ES-I3 (cell line): ENCODE data around the gene RRM2.
"Not testable (repeated sequence)": the region's sequence is repeated elsewhere in the genome, so short reads cannot be mapped to it uniquely, and the experiment has no call there.

Experiments
- H3K36me3 ChIP-seq: 2 replicates; pipeline ENCODE4 v1.6.1; 2013; ENCODE audit warnings: mild to moderate bottlenecking, low read length, control low read depth, moderate library complexity; ENCODE audit not compliant: insufficient read depth
- H3K4me1 ChIP-seq: 2 replicates; pipeline ENCODE4 v1.6.1; 2013; ENCODE audit warnings: mild to moderate bottlenecking, control low read depth, low read length; ENCODE audit not compliant: insufficient read depth
- H3K9ac ChIP-seq: 2 replicates; pipeline ENCODE4 v1.6.1; 2013; ENCODE audit warnings: low read depth, mild to moderate bottlenecking, low read length, moderate library complexity
- H3K9me3 ChIP-seq: 2 replicates; pipeline ENCODE4 v1.6.1; 2013; ENCODE audit warnings: mild to moderate bottlenecking, low read length, moderate library complexity; ENCODE audit not compliant: control insufficient read depth, insufficient read depth

RRM2 gene

GRCh38 chr2:10103179-10103578, 19.4 kb upstream of the RRM2 start:
- peaks cover 7% of the 10 kb centered on the region; the same call in 1 of the 2 replicates for H3K9me3 ChIP-seq
- no peak overlapping the region for H3K9ac ChIP-seq
- H3K36me3 ChIP-seq: no peaks in the 10 kb centered on the region
- H3K4me1 ChIP-seq: no peaks in the 10 kb centered on the region

GRCh38 chr2:10104906-10105305, 17.6 kb upstream of the RRM2 start:
- not testable (repeated sequence) for H3K4me1 ChIP-seq, H3K9ac ChIP-seq

GRCh38 chr2:10109311-10109710, 13.2 kb upstream of the RRM2 start:
- Histone ChIP-seq H3K4me1 (no peaks in the 10 kb centered on the region), H3K9me3 (peaks cover 7% of the 10 kb centered on the region; the same call in 1 of the 2 replicates), H3K9ac (no peak overlapping the region), H3K36me3 (no peaks in the 10 kb centered on the region)

More at GRCh38 chr2:10104906-10105305, 17.6 kb upstream of the RRM2 start:
- not testable (repeated sequence) for H3K36me3 ChIP-seq, H3K9me3 ChIP-seq

DNA sequence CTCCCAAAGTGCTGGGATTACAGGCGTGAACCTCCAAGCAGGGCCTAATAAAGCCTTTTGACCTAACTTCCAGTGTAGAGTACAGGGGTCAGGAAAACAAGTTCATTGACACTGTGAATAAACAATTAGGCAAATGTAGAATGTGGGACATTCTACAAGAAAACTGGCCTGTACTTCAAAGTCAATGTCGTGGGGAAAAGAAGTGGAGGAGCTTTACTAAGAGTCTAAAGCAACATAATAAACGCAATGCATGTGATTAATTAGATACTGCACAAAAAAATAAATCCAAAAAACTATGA, 3.6 kb upstream of the RRM2 start:
- no peak overlapping the region for H3K9ac ChIP-seq
- H3K4me1 ChIP-seq: no peaks in the 10 kb centered on the region
- H3K9me3 ChIP-seq: no peaks in the 10 kb centered on the region
- H3K36me3 ChIP-seq: no peaks in the 10 kb centered on the region

- no peaks in the 10 kb centered on the region for H3K9me3 ChIP-seq
- peaks cover under 1% of the 10 kb centered on the region; the same call in 1 of the 2 replicates for H3K36me3 ChIP-seq
- peak overlapping the region; percentile 76; the same call in 1 of the 2 replicates for H3K9ac ChIP-seq
- H3K4me1 ChIP-seq: peaks cover under 1% of the 10 kb centered on the region; the same call in 1 of the 2 replicates
Measured at GRCh38 chr2:10119601-10120157, 2.9 kb upstream of the RRM2 start.

DNA sequence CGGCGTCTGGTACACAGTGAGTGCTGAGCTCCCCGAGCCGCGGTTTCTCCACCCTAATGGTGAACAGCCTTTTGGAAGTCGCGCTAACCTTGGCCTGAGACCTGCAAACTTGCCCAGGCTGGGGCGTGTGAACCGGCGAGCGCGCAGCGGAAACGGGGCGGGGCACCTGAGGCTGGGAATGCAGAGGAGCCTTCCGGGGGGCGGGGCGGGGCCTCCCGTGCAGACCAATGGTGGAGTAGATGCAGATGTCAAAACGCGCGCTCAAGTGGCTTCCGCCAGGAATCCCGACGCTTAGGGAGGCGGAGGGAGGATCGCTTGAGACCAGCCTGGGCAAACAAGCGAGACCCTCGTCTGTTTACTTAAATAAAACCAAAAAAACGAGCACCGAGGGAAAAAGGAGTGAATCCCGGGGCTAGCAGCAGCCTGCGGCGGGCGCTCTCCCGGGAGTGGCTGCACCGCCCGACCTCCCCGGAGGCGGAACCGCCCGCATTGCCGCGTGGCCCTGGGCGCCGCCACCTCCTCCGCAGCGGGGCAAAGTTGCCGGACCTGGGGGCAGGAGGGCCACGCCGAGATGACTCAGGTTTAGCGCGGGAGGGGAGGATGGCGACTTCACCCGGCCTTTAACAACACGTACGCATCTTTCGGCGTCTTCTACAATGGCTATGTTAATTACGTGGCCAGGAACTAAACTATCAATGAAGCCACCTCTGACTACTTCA, 2.2 kb upstream of the RRM2 start:
- H3K9me3 ChIP-seq: no peaks in the 10 kb centered on the region
- H3K4me1 ChIP-seq: peaks cover 3% of the 10 kb centered on the region; the same call in 1 of the 2 replicates
- H3K36me3 ChIP-seq: peaks cover 6% of the 10 kb centered on the region; the same call in 1 of the 2 replicates
- H3K9ac ChIP-seq: peak overlapping the region; percentile 76

GRCh38 chr2:10120877-10121574, 1.5 kb upstream of the RRM2 start:
- Histone ChIP-seq H3K9me3 (no peaks in the 10 kb centered on the region), H3K4me1 (peaks cover 3% of the 10 kb centered on the region; the same call in 1 of the 2 replicates), H3K36me3 (peaks cover 11% of the 10 kb centered on the region; the same call in 1 of the 2 replicates), H3K9ac (peak overlapping the region; percentile 76)

DNA sequence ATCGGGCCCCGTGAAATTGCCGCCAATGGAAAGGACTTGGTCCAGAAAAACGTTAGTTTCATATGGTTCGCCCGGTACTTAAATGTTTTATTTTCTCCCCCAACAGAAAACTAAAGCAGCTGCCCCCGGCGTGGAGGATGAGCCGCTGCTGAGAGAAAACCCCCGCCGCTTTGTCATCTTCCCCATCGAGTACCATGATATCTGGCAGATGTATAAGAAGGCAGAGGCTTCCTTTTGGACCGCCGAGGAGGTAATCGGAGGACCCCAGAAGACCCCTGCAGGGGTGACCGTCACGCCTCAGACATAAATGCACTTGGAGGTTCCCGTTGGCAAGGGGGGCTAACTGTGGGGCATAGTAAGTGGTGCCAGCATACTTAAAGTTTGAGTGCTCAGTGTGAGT, 742 bp downstream of the RRM2 start:
- Histone ChIP-seq H3K4me1 (peaks cover 3% of the 10 kb centered on the region; the same call in 1 of the 2 replicates), H3K9me3 (no peaks in the 10 kb centered on the region), H3K9ac (peak overlapping the region; percentile 76), H3K36me3 (peaks cover 25% of the 10 kb centered on the region)

DNA sequence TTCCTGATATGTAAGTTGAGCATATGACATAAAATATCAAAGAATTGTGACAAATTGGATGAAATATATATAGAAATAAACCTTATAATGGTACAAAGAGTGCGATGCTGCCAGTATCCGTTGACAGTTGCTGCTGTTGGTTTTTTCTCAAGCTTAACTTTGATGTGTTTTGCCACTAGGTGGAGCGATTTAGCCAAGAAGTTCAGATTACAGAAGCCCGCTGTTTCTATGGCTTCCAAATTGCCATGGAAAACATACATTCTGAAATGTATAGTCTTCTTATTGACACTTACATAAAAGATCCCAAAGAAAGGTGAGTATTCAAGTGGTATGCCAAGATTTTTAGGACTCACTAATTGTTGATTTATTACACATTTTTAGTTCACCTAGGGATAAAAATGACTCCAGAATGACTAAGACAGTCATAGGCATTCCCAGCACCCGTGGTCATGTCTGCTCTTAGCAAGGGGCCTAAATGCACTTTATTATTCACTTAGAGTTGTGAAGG, 2.1 kb downstream of the RRM2 start:
- H3K36me3 ChIP-seq: peaks cover 38% of the 10 kb centered on the region
- no peaks in the 10 kb centered on the region for H3K9me3 ChIP-seq
- no peak overlapping the region; the same call in 1 of the 2 replicates for H3K9ac ChIP-seq
- H3K4me1 ChIP-seq: peaks cover 3% of the 10 kb centered on the region; the same call in 1 of the 2 replicates

DNA sequence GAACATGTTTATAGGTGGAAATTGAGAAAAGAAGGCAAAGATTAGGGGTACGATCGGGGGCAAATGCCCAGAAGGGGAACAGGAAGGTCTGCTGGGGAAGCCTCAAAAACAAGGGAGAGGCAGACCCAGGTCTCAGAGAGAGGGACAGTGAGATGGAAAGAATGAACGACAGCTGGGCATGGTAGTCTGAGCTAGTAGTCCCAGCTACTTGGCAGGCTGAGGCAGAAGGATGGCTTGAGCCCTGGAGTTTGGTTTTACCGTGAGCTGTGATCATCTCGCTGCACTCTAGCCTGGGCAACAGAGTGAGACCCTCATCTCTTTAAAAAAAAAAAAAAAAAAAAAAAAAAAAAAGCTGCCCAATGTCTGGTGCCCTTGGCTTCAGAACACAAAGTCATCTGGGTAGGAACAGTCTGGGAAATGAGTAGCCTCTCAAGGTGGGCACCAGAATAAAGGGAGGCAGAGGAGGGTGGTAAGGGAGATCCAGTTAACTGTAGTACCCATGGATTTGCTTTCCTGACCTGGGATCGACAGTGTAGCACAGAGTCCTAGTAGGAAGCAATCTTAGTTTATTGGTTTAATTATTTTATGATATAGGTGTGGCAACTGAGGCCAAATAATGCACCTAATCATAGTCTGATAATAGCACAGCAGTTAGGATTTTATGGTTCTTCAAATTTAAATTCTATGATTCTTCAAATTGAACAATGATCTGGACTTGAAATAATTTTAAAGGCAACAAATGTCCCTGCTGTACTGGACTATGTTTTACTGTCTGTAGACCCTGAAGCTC, 3.5 kb downstream of the RRM2 start:
- H3K9ac ChIP-seq: no peak overlapping the region
- H3K4me1 ChIP-seq: peaks cover 3% of the 10 kb centered on the region; the same call in 1 of the 2 replicates
- peaks cover 40% of the 10 kb centered on the region for H3K36me3 ChIP-seq
- no peaks in the 10 kb centered on the region for H3K9me3 ChIP-seq

DNA sequence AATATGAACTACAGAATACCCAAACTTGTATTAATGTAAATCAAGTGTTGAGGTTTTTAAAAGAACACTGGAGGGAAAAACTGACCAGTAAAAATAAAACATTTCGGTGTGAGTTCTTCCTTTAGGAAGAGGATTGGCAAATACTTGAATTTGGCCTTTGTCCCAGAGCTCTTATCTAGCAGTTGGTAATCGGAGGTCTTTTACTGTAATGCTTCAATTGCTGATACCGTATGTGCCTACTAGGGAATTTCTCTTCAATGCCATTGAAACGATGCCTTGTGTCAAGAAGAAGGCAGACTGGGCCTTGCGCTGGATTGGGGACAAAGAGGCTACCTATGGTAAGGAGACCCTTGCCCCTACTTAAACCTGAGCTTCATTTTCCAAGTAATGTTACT, 4.1 kb downstream of the RRM2 start:
- Histone ChIP-seq H3K4me1 (peaks cover 3% of the 10 kb centered on the region; the same call in 1 of the 2 replicates), H3K9ac (no peak overlapping the region), H3K9me3 (no peaks in the 10 kb centered on the region), H3K36me3 (peaks cover 40% of the 10 kb centered on the region)

- Histone ChIP-seq H3K9ac (no peak overlapping the region), H3K36me3 (peaks cover 40% of the 10 kb centered on the region), H3K9me3 (no peaks in the 10 kb centered on the region), H3K4me1 (peaks cover 6% of the 10 kb centered on the region; the same call in 1 of the 2 replicates)
Measured at GRCh38 chr2:10128420-10128819, 5.9 kb downstream of the RRM2 start.

DNA sequence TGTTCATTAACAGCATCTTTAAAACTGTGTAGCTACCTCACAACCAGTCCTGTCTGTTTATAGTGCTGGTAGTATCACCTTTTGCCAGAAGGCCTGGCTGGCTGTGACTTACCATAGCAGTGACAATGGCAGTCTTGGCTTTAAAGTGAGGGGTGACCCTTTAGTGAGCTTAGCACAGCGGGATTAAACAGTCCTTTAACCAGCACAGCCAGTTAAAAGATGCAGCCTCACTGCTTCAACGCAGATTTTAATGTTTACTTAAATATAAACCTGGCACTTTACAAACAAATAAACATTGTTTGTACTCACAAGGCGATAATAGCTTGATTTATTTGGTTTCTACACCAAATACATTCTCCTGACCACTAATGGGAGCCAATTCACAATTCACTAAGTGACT, 7.0 kb downstream of the RRM2 start:
- Histone ChIP-seq H3K9ac (no peak overlapping the region), H3K9me3 (no peaks in the 10 kb centered on the region), H3K36me3 (peaks cover 40% of the 10 kb centered on the region), H3K4me1 (peaks cover 6% of the 10 kb centered on the region; the same call in 1 of the 2 replicates)

GRCh38 chr2:10132043-10132575, 9.6 kb downstream of the RRM2 start:
- H3K9ac ChIP-seq: no peak overlapping the region
- H3K36me3 ChIP-seq: peaks cover 22% of the 10 kb centered on the region
- no peaks in the 10 kb centered on the region for H3K9me3 ChIP-seq

More at GRCh38 chr2:10132043-10132575, 9.6 kb downstream of the RRM2 start:
- H3K4me1 ChIP-seq: peaks cover 6% of the 10 kb centered on the region; the same call in 1 of the 2 replicates
